ENCODE results near the gene CLIP1.
"Not testable (repeated sequence)": the region's sequence is repeated elsewhere in the genome, so short reads cannot be mapped to it uniquely, and the experiment has no call there.

Gene CLIP1

GRCh38 chr12:122357536-122357935, 64.9 kb downstream of the CLIP1 start:
- not testable (repeated sequence) for H3K4me3 Mint-ChIP-seq, H3K27me3 Mint-ChIP-seq

GRCh38 chr12:122356991-122357390, 65.5 kb downstream of the CLIP1 start:
- H3K4me1 Mint-ChIP-seq, result peaks cover 21% of the 10 kb centered on the region
- H3K4me3 Mint-ChIP-seq, DNase-seq, H3K9me3 Mint-ChIP-seq, H3K27me3 Mint-ChIP-seq, ATAC-seq, H3K27ac Mint-ChIP-seq: not testable (repeated sequence)

More at GRCh38 chr12:122357536-122357935, 64.9 kb downstream of the CLIP1 start:
- not testable (repeated sequence) for H3K9me3 Mint-ChIP-seq, ATAC-seq, H3K27ac Mint-ChIP-seq, DNase-seq
- peaks cover 17% of the 10 kb centered on the region for H3K4me1 Mint-ChIP-seq

- H3K27ac Mint-ChIP-seq, result peak overlapping the region in 1 of 2 donors; percentile 83
- H3K27me3 Mint-ChIP-seq, result no peaks in the 10 kb centered on the region
- H3K9me3 Mint-ChIP-seq, result no peaks in the 10 kb centered on the region
- peaks cover 21% of the 10 kb centered on the region for H3K4me1 Mint-ChIP-seq
- no peak overlapping the region for H3K4me3 Mint-ChIP-seq
- peak; percentile 43 to 50 for DNase-seq
- peak; percentile 93 for ATAC-seq
Observed at GRCh38 chr12:122356192-122356635, 66.3 kb downstream of the CLIP1 start.

GRCh38 chr12:122355706-122356105, 66.8 kb downstream of the CLIP1 start:
- Mint-ChIP-seq H3K4me3 (no peak overlapping the region), H3K27me3 (no peaks in the 10 kb centered on the region), H3K9me3 (no peaks in the 10 kb centered on the region), H3K4me1 (peaks cover 21% of the 10 kb centered on the region), H3K27ac (no peak overlapping the region)
- no peak for ATAC-seq
- no peak for DNase-seq

- Mint-ChIP-seq H3K9me3 (no peaks in the 10 kb centered on the region), H3K4me3 (no peak overlapping the region), H3K27me3 (no peaks in the 10 kb centered on the region), H3K4me1 (peaks cover 21% of the 10 kb centered on the region), H3K27ac (peak overlapping the region in 1 of 2 donors; percentile 44)
- ATAC-seq (no peak), DNase-seq (no peak)
Observed at GRCh38 chr12:122354958-122355641, 67.4 kb downstream of the CLIP1 start.

GRCh38 chr12:122352394-122352793, 70.1 kb downstream of the CLIP1 start:
- peak overlapping the region in 1 of 2 donors; percentile 89 for H3K27ac Mint-ChIP-seq
- no peak overlapping the region for H3K4me3 Mint-ChIP-seq
- H3K9me3 Mint-ChIP-seq, result no peaks in the 10 kb centered on the region
- ATAC-seq (no peak), DNase-seq (no peak)
- no peaks in the 10 kb centered on the region for H3K27me3 Mint-ChIP-seq
- H3K4me1 Mint-ChIP-seq, result peaks cover 21% of the 10 kb centered on the region

- no peaks in the 10 kb centered on the region for H3K9me3 Mint-ChIP-seq
- DNase-seq, result no peak
- H3K27me3 Mint-ChIP-seq, result no peaks in the 10 kb centered on the region
- H3K27ac Mint-ChIP-seq, result no peak overlapping the region
- ATAC-seq, result no peak
- no peak overlapping the region for H3K4me3 Mint-ChIP-seq
- H3K4me1 Mint-ChIP-seq, result peaks cover 10% of the 10 kb centered on the region
Observed at GRCh38 chr12:122350141-122350848, 72.2 kb downstream of the CLIP1 start.

- DNase-seq, result no peak
- peaks cover 10% of the 10 kb centered on the region for H3K4me1 Mint-ChIP-seq
- no peak overlapping the region for H3K27ac Mint-ChIP-seq
Observed at GRCh38 chr12:122349078-122349477, 73.4 kb downstream of the CLIP1 start.

GRCh38 chr12:122348505-122348904, 74.0 kb downstream of the CLIP1 start:
- no peak for DNase-seq
- no peak overlapping the region for H3K4me3 Mint-ChIP-seq
- ATAC-seq, result no peak
- no peaks in the 10 kb centered on the region for H3K27me3 Mint-ChIP-seq
- no peak overlapping the region for H3K27ac Mint-ChIP-seq
- no peaks in the 10 kb centered on the region for H3K9me3 Mint-ChIP-seq
- H3K4me1 Mint-ChIP-seq, result peaks cover 10% of the 10 kb centered on the region

More at GRCh38 chr12:122349078-122349477, 73.4 kb downstream of the CLIP1 start:
- Mint-ChIP-seq H3K27me3 (no peaks in the 10 kb centered on the region), H3K4me3 (no peak overlapping the region), H3K9me3 (no peaks in the 10 kb centered on the region)
- no peak for ATAC-seq

GRCh38 chr12:122346054-122346453, 76.4 kb downstream of the CLIP1 start:
- Mint-ChIP-seq H3K4me1 (no peaks in the 10 kb centered on the region), H3K27ac (no peak overlapping the region), H3K4me3 (no peak overlapping the region), H3K27me3 (no peaks in the 10 kb centered on the region), H3K9me3 (no peaks in the 10 kb centered on the region)
- ATAC-seq (no peak), DNase-seq (no peak)

- H3K9me3 Mint-ChIP-seq, result no peaks in the 10 kb centered on the region
- DNase-seq (no peak), ATAC-seq (no peak)
- H3K27ac Mint-ChIP-seq, result no peak overlapping the region
- H3K4me3 Mint-ChIP-seq, result no peak overlapping the region
- H3K4me1 Mint-ChIP-seq, result no peaks in the 10 kb centered on the region
- no peaks in the 10 kb centered on the region for H3K27me3 Mint-ChIP-seq
Observed at GRCh38 chr12:122345042-122345441, 77.4 kb downstream of the CLIP1 start.

- Mint-ChIP-seq H3K4me3 (peak overlapping the region in 1 of 2 donors; percentile 39), H3K4me1 (peaks cover 17% of the 10 kb centered on the region), H3K27ac (peak overlapping the region; percentile 76 to 77), H3K9me3 (no peaks in the 10 kb centered on the region), H3K27me3 (no peaks in the 10 kb centered on the region)
- peak; percentile 48 for DNase-seq
- ATAC-seq, result peak; percentile 61
Observed at GRCh38 chr12:122336015-122336946, 86.2 kb downstream of the CLIP1 start.

GRCh38 chr12:122333142-122334087, 89.1 kb downstream of the CLIP1 start:
- ATAC-seq (no peak), DNase-seq (no peak)
- Mint-ChIP-seq H3K27ac (peak overlapping the region; percentile 52 to 63), H3K27me3 (no peaks in the 10 kb centered on the region), H3K4me3 (no peak overlapping the region), H3K9me3 (no peaks in the 10 kb centered on the region), H3K4me1 (peaks cover 17% of the 10 kb centered on the region)

- H3K27ac Mint-ChIP-seq, result no peak overlapping the region
- peaks cover 13% of the 10 kb centered on the region for H3K4me1 Mint-ChIP-seq
Observed at GRCh38 chr12:122327494-122328385, 94.7 kb downstream of the CLIP1 start.

More at GRCh38 chr12:122327494-122328385, 94.7 kb downstream of the CLIP1 start:
- no peak for DNase-seq
- H3K4me3 Mint-ChIP-seq, result no peak overlapping the region
- no peaks in the 10 kb centered on the region for H3K9me3 Mint-ChIP-seq
- no peak for ATAC-seq
- H3K27me3 Mint-ChIP-seq, result no peaks in the 10 kb centered on the region
